Cerebellar cortex (tissue), 1 donor: ENCODE measurements around the gene IFT88.

Experiments
- DNase-seq: peaks from one replicate; pipeline ENCODE4 v3.0.0-alpha.2; 2015; ENCODE audit warnings: low spot score

The IFT88 gene

GRCh38 chr13:20566468-20566897 is 474 bp upstream of the IFT88 start:
- DNase-seq = peak; percentile 65

GRCh38 chr13:20567881-20568528 is 1.0 kb downstream of the IFT88 start:
- no peak for DNase-seq

DNA sequence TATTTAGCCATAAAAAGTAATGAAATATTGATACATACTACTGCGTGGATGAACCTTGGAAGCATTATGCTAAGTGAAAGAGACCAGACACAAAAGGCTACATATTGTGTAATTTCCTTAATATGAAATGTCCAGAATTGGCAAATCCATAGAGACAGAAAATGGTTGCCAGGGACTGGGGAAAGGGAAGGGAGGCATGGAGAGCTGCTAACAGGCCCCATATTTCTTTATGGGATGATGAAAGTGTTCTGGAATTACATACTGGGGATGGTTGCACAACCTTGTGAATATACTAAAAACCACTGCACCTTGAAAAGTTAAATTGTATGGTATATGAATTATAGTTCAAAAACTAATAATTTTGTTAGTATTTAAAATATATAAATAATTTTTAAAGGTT is 3.6 kb downstream of the IFT88 start:
- DNase-seq = no peak

- no peak for DNase-seq
These were observed 4.7 kb downstream of the IFT88 start for GRCh38 chr13:20571676-20572075.

- DNase-seq = no peak
These were observed 6.2 kb downstream of the IFT88 start for GRCh38 chr13:20573186-20573585.

DNA sequence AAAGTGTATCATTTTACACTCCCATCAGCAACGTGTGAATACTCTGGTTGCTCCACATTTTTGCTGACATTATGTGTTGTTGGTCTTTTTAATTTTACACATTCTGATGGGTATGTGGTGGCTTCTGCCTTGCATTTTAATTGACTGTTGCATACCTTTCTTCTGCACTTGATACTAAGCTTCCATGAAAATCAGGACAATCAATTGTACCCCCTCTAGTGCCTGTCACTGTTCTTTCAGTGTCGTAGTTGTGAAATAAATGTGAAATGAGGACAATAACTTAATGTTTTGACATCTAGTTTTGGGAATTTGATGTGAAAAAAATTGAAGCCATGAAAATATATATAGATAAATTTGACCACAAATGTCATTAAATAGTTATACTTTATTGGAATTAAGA is 6.7 kb downstream of the IFT88 start:
- DNase-seq = no peak

DNA sequence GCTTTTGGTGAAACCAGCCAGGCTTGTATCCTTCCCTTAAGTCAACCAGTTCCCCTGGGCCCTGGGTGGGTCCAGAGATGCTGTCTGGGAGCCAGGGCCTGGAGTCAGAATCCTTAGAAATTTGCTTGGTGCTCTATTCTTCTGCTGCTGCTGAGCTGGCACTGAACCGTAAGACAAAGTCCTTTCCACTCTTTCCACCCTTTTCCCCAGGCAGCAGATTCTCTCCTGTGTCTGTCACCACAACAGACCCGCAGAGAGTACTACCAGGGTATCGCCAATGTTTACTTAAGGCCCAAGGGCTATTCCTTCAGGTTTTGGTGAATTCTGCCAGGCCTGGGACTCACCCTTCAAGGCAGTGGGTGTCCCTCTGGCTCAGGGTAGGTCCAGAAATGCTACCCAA is 12.2 kb downstream of the IFT88 start:
- DNase-seq = no peak

- DNase-seq = no peak
These were observed 13.3 kb downstream of the IFT88 start for GRCh38 chr13:20580257-20580656.

- no peak for DNase-seq
These were observed 15.1 kb downstream of the IFT88 start for GRCh38 chr13:20582026-20582425.

DNA sequence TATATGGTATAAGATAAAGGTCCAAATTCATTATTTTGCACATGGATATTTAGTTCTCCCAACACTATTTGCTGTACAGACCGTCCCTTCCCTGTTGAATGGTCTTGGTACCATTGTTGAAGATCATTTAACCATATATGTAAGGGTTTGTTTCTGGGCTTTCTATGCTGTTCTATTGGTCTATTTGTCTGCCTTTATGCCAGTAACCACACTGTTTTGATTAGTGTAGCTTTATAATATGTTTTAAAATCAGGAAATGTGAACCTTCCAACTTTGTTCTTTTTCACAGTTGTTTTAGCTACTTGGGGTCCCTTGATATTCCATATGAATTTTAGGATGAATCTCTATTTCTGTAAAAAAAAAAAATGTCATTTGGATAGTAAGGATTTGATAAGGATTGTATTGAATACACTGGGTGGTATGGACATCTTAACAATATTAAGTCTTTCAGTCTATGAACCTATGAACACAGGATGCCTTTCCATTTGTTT is 16.9 kb downstream of the IFT88 start:
- no peak for DNase-seq

- DNase-seq = no peak
These were observed 18.4 kb downstream of the IFT88 start for GRCh38 chr13:20585371-20585770.

- no peak for DNase-seq
These were observed 21.7 kb downstream of the IFT88 start for GRCh38 chr13:20588529-20589110.

DNA sequence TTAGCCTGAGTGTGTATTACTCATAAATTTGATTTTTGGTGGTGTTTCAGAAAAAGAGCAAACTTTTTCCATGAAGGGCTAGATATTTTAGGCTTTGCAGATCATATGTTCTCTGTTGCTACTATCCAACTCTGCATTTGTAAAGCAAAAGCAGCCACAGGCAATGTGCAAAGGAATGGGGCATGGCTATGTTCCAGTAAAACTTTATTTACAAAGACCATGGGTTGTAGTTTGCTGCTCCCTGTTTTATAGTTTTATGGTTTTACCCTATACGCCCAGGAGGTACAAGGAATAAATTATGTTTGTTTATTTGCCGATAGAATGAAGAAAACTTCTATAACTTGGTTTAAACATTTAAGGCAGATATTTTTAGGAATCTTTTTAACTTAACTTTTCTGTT is 23.6 kb downstream of the IFT88 start:
- no peak for DNase-seq

DNA sequence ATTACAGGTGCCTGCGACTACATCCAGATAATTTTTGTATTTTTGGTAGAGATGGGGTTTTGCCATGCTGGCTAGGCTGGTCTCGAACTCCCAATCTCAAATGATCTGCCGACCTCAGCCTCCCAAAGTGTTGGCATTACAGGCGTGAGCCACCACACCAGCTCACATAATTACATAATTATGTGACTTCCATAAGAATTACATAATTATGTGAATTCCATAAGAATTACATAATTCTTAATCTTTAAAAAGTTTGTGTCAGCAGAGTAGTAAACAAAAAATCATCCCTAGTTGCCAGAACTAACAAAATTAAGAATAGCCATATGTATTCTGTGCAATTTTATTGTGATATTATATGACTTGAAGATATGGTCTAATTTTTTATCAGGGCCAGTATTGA is 25.6 kb downstream of the IFT88 start:
- no peak for DNase-seq

DNA sequence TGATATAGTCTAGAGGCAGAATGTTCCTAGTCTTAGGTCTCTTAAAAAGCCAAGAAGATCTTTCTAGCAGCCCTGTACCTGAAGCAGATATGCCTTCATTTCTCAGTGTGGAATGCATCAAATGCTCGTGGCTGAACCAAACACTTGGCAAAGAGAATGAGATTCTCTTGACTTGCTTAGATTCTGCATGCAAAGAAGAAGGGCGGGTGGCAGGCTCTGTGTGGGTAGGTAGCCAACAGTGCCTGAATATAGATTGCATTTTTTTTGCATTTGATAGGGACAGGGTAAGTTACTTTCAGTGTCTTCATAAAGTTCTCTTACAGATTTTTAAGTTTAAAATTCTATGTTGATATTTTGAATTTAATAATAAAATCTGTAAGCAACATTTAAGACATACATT is 27.3 kb downstream of the IFT88 start:
- no peak for DNase-seq

GRCh38 chr13:20607015-20607414 is 40.1 kb downstream of the IFT88 start:
- no peak for DNase-seq

DNA sequence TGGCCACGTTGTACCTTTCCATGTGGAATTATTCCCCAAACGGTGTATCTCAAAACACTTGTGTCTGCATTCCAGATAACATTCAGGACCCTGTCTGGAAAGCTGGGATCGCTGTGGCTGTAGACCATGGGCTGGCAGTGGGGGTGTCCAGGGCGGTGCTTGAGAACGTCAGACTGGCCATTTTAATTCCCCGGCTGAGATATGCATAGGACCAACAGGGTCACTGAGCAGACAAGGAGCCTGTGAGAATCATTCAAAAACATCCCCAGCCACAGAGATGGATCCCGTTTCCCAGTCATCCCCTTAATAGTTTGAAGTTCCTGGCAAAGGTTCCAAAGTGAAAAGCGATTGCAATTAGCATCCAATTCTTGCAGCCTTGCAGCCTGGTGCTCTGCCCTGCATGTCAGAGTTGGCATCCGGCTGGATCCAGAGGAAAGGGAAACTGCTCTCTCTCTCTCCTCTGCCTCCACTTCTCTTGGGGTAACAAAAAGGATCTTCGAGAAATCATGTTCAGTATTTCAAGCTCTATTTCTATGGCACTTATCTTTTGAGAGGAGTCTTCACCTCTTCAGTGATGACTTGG is 41.6 kb downstream of the IFT88 start:
- peak; percentile 0 for DNase-seq

DNA sequence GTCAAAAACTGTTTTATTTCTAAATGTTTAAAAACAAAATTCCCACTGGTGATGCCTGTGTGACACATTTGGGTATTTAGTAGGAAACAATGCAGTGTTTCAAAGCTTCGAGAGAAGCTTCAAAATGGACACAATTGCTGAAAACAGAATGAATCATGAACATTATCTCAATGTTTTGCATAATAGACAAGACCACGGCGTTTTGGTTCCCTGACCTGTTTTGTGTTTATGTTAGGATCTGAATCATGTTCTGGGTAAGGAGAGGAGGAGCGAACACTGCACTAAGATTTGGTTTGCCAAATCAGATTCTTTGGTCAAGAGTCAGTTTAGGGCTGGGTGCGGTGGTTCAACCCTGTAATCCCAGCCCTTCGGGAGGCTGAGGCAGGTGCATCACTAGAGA is 42.2 kb downstream of the IFT88 start:
- DNase-seq = no peak

DNA sequence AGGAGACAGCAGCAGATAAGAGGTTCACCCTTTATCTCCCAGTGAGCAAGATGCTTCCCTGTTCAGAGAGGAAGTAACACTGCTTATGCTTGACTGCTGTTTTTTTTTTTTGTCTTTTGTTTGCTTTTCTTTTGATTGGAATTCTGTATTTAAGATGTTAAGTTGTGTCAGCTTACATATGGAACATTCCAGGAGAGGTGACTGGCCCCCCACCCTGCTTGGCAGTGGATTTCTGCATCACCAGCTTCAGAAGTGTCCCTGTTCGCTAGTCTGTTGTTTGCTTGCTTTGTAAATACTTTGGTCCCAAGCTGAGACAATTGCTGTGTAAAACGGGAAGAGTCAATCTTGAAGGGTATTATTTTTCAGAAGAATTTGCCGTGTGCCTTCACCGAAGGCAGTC is 43.0 kb downstream of the IFT88 start:
- DNase-seq = no peak

- no peak for DNase-seq
These were observed 49.3 kb downstream of the IFT88 start for GRCh38 chr13:20616059-20616797.

GRCh38 chr13:20623000-20623399 is 56.0 kb downstream of the IFT88 start:
- no peak for DNase-seq

DNA sequence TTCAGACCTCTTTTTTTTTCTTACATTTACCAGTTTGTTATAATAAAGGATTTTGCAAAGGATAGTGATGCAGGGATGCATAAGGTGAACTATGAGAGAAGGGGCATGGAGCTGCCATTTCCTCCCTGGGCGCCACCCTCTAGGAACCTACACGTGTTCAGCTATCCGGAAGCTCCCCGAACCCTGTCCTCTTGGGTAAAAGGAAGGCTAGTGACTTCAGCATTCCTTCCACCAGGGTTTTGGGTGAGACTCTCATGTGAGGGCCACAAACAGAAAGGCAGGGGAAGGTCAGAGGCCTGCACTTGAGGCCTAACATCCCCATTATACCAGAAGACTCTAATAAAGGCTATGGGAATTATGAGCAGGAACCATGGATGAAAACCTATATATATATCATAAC is 57.3 kb downstream of the IFT88 start:
- no peak for DNase-seq

DNA sequence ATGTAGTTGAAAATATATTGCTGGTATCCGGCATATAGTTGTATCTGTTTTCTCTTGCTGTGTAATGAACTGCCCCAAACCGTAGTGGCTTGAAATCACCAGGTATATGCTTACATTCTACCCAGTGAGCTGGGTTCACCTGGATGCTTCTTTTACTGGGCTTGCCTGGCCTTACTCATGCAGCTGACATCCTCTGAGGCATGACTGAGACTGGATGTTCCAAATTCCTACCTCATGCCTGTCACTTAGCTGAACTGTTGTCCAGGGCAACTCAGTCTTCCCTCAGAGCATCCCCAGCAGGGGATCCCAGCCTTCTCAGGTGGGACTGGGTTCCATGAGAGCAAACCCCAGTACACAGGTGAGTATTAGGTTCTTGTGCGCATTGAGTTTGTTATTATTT is 66.8 kb downstream of the IFT88 start:
- DNase-seq = no peak
